ENCODE results near the gene ZC3H4.
"Not testable (repeated sequence)": the region's sequence is repeated elsewhere in the genome, so short reads cannot be mapped to it uniquely, and the experiment has no call there.

The ZC3H4 gene

GRCh38 chr19:47084879-47085439, 28.6 kb downstream of the ZC3H4 start:
- DNase-seq (ENCODE audit: low spot score) = no peak

DNA sequence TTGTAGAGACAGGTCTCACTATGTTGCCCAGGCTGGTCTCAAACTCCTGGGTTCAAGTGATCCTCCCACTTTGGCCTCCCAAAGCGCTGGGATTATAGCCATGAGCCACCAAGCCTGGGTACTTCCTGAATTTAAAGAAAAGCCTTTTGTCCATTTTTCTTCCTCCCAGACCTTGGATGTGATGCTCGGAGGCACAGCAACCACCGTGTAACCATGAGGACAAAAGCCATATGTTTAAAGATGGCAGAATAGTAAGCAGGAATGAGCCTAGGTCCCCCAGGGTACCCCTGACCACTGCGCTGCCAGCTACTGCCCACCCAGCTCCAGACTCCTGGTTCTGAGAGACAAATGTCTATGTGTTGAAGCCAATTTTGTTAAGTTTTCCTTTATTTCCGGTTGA, 31.1 kb downstream of the ZC3H4 start:
- no peak for DNase-seq (ENCODE audit: low spot score)

- DNase-seq (ENCODE audit: low spot score) = no peak
These were observed 32.5 kb downstream of the ZC3H4 start for GRCh38 chr19:47081095-47081494.

GRCh38 chr19:47078351-47078750, 35.2 kb downstream of the ZC3H4 start:
- DNase-seq (ENCODE audit: low spot score) = not testable (repeated sequence)

DNA sequence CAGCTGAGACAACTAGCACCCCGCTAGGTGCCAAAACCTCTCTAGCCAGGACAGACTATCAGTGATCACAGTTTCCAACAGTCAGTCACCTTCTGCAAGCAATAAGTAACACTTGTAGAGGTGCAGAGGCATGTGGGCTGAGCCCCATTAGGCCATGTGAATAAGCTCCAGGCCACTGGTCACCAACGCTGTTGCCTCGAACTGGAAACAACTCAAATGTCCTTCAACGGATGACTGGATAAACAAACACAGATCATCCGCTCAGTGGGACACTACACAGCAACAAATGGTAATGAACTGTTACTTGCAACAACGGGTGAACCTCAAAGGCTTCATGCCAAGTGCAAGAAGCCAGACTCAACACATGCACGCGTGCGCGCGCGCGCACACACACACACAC, 37.6 kb downstream of the ZC3H4 start:
- DNase-seq (ENCODE audit: low spot score) = no peak

GRCh38 chr19:47075179-47075810, 38.3 kb downstream of the ZC3H4 start:
- no peak for DNase-seq (ENCODE audit: low spot score)

DNA sequence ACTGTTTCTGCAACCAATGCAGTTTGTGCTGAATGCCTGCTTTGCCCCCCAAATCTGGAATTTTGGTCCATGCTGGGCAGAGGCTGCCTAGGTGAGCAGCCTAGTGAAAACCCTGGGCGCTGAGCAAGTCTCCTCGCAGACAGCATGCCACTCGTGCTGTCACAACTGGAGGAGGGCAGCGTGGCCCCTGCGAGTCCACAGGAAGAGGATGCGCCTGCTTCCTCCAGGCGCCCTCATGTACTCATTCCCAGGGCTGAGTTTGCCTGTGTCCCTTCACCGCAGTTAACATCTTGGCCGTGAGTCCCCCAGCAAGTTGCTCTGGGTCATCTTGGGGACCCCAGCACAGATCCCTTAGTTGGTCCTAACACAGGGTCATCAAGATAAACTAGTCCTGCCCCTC, 39.0 kb downstream of the ZC3H4 start:
- DNase-seq (ENCODE audit: low spot score) = no peak

DNA sequence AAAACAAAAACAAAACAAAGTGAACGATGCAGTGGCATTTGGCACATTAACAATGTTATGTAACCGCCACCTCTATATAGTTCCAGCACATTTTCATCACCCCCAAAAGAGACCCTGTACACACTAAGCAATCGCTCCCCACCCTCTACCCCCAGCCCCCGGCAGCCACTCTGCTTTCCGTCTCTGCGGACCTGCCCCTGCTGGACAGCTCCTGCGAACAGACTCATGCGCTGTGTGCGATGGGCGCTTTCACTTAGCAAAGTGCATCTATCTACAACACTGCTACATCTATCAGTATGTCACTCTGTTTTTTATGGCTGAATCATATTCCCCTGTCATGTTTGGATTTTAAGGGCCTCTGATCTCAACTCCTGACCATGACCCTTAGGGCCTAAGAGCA, 40.0 kb downstream of the ZC3H4 start:
- no peak for DNase-seq (ENCODE audit: low spot score)

DNA sequence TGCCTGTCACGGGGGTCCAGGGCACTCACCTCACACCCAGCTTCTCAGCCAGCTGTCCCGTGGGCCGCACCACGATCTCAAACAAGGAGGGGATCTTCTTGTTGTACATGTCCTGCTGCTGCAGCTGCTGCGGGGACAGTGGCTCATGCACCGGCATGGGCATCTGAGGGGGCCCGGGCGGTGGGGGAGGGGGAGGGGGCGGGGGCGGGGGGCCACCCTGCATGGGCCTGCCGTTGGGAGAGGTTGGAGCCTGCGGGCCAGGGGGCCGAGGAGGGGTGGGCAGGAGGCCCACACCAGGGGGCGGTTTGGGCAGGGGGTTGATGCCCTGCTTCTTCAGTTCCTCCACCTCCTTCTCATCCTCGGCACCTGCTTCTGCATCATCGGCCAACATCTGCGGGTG, 41.3 kb downstream of the ZC3H4 start:
- no peak for DNase-seq (ENCODE audit: low spot score)

DNA sequence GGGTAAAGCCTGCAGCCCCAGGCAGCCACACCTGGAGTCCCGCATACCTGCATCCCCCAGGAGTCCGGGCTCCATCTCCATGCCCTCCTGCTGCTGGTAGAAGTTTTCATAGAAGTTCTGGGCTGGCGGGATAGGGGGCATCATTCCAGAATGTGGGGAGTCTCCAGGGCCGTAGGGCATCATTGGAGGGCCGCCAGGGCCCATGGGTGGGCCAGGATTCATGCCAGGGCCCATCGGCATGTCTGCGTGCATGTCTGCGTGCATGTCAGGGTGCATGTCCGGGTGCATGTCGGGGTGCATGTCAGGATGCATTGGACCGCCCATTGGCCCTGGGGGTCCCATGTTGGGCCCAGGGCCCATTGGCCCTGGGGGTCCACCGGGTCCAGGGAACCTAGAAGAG, 41.8 kb downstream of the ZC3H4 start:
- DNase-seq (ENCODE audit: low spot score) = no peak

DNA sequence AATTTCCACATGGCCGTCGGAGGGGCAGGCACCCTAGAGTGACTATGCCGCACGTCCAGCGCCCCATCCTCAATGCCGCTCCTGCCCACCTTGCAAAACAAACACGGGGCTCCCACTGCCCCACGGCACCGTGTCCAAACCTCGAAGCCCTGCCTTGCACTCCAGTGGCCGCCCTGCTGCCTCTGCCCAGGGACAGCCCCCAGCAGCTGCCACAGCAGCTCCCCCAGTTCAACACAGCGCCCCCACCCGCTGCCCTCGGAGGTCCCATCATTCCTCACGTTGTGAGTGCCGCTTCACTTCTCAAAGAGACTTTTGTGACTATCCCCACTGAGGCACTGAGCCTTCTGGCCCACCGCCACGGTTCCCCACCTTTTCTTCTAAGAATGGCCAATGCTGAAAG, 42.8 kb downstream of the ZC3H4 start:
- no peak for DNase-seq (ENCODE audit: low spot score)

DNA sequence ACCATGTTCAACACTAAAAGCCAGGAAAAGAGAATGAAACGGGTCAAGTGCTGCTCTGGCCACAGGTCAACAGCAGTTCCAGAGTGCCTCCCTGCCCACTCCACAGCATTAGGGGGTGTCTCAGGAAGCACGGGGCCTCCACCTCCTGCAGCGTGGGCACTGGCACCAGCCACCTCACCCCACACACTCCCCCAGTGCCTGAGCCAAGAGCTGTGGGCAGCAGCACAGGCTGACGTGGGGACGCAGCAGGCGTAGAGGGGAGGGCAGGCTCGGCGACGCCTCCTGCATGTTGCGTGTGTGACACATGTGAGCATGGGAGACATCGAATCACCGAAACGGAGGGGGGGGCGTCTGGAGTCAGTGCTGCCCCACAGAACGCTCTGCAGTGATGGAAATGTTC, 43.8 kb downstream of the ZC3H4 start:
- no peak for DNase-seq (ENCODE audit: low spot score)

GRCh38 chr19:47068876-47069406, 44.6 kb downstream of the ZC3H4 start:
- DNase-seq (ENCODE audit: low spot score) = no peak

GRCh38 chr19:47068246-47068645, 45.3 kb downstream of the ZC3H4 start:
- DNase-seq (ENCODE audit: low spot score) = no peak

DNA sequence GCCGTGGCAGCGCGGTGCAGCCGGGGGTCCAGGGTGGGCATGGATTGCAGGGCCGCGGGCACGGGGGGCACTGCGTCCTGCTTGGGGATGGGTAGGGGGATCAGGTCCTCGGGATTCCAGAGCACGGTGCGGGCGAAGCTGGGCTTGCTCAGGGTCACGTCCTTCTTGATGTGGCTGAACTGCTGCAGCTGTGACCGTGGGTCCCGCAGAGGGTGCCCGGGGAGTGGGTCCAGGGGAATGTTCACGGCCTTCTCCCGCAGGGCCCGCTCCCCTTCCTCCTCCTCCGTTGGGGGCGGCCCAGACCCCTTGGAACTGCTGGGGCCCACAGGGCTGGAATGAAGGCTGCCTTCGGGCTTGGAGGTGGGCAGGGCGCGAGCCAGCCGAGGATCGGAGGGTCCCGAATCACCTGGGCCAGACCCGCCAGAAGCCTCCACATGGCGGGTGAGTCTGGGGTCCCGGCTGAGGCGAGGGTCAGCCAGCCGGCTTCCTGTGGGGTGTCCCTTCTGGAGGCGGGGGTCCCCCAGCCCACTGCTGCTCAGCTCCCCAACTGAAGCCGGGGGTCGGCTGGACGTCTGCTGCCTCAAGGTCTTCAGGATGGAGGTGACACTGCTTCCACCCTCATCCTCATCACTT, 46.2 kb downstream of the ZC3H4 start:
- DNase-seq (ENCODE audit: low spot score) = no peak

DNA sequence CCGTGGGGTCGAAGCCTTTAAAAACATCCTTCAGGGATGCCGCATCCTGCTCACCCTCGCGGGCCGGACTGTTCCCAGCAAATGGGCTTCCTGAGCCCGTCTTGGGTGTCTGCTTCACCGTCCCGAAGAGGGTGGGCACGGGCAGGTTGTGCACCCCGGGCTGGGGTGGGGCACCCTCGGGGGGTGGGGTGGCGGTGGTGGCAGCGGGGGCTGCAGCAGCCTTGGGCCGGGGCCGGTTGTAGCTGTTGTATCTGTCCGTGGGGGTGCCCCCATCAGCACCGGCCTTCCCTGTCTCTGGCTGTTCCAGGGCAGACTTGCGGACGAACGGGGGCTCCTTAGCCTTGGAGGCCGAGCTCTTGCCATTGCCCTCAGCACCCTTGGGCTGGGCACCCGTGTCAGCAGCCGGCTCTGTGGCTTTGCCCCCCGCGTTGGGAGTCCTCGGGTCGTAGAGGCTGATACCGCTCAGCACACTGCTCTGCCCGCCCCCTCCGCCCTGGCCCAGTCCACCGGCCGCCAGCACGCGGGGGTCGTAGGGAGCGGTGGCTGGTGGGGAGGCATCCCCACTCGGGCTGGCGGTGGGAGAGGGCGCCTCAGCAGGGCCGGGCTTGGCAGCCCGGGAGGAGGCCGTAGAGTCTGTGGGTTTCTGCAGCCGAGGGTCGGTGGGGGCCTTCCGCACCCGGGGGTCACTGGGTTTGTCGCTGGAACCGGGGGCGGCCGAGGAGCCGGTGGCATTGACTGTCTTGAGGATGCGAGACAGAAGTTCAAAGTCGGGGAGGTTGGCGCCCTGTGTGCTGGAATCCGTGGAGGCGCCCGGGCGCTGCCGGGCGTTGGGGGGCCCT, 47.0 kb downstream of the ZC3H4 start:
- DNase-seq (ENCODE audit: low spot score) = no peak

DNA sequence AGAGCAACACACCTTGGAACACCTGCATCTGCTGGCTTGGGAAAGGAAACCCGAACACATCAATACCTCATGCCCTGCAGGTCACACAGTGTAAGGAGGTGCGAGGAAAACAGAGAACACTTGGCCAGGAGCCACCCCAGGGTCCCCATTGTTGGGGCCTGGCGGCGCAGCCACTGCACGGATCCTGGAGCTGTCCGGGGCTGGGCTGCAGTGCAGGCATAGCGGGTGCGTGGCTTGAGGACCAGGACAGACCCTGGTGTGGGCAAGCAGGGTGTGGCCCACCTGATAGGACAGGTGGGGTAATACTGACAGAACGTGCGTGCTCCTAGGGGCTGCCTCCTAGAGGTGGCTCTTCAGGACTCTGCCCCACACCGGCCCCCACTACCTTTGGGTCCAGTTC, 48.3 kb downstream of the ZC3H4 start:
- DNase-seq (ENCODE audit: low spot score) = no peak

DNA sequence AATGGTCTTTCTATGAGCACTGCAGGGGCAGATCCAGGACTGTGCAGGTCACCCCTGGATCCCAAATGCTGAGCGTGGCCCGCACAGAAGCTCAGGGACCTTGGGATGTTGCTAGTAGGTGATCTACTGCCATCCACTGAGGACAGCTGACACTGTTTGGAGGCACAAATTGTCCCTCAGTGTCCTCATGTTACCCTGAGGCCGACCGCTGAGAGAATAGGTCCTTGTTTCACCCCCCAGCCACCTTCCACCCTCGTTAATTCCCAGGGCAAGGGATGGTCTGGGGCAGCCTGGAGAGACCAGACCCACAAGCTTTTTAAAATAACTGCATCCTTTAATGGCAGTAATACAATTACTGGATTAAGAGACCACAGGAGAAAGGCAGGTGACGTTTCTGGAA, 49.7 kb downstream of the ZC3H4 start:
- no peak for DNase-seq (ENCODE audit: low spot score)

- DNase-seq (ENCODE audit: low spot score) = peak; percentile 72
These were observed 55.0 kb downstream of the ZC3H4 start for GRCh38 chr19:47058621-47059022.

DNA sequence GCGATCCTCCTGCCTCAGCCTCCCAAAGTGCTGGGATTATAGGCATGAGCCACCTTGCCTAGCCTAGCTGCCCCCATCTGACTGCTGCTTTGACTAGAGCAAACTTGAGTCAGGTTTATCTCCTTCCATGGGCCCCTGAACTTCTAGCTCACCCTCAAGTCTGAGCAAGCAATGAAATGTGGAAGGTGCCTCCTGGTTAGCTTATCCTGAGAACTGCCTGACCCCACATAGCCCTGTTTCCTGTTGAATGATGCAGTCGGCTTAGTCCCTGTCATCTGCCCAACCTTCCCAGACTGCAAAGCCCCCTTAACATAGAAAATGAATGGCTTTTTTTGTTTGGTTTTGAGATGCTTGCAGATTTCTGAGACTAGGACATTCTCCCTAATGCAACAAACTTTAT, 56.2 kb downstream of the ZC3H4 start:
- DNase-seq (ENCODE audit: low spot score) = no peak

- no peak for DNase-seq (ENCODE audit: low spot score)
These were observed 57.2 kb downstream of the ZC3H4 start for GRCh38 chr19:47056411-47056810.

DNA sequence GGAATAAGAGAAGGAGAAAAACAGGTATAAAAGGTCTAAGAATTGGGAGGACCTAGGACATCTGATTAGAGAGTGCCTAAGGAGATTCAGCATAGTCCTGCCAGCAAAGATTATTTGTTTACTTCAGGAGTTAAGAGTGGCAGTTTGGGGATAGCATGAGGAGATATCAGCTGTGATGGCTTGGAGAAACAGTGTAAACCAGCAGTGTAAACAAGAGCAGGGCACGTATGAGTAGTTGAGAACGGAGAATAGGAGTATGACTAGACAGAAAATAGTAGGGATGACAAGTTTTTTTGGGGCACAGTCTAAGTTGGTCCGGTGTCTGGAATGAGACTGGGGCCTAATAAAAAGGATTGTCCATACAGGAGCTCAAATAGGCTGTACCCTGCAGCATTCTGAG, 63.0 kb downstream of the ZC3H4 start:
- not testable (repeated sequence) for DNase-seq (ENCODE audit: low spot score)

- DNase-seq (ENCODE audit: low spot score) = no peak
These were observed 64.3 kb downstream of the ZC3H4 start for GRCh38 chr19:47049307-47049700.

All from ecto neural progenitor cell (in vitro differentiated cells).